Activated CD8-positive, alpha-beta memory T cell treated with anti-CD3 and anti-CD28 coated beads for 36 hours (primary cell): ENCODE data around the gene CMTM7. TPM values are rescaled to one million over a fixed set of nuclear protein-coding genes. Genes with fewer than 3 reads are reported as not detected.

Source experiments
- CTCF ChIA-PET: fragments of 350-600 bp; sonication (Branson Sonifier 250); formaldehyde crosslinking; loops from one replicate; lab custom pipeline; 2021; ENCODE audit warnings: antibody characterized with exemption; lab: Charles Lee
- POLR2A ChIA-PET: fragments of 350-600 bp; sonication (Branson Sonifier 250); formaldehyde crosslinking; loops from one replicate; lab custom pipeline; 2021; ENCODE audit warnings: antibody characterized with exemption; lab: Charles Lee
- total RNA-seq, 2 experiments: library from RNA; stranded (reverse); gene quantifications; one replicate each; pipeline ENCODE4 v1.2.3, GENCODE V29; 2021

CMTM7 gene
- total RNA-seq, 2 experiments from 2014 or later, result 44.2 to 47.6 TPM

- POLR2A ChIA-PET, result no interaction called here
- CTCF ChIA-PET, result interaction anchor here (0.7 to 1.6 kb wide), 7 partner anchors 9 to 132 kb away, joined by 3 to 5 read pairs (median 3); no protein-coding TSS in a partner anchor
Measured at GRCh38 chr3:32428092-32429068, 36.7 kb downstream of the CMTM7 start.

GRCh38 chr3:32430900-32431299 is 39.2 kb downstream of the CMTM7 start:
- ChIA-PET CTCF (no interaction called here), POLR2A (no interaction called here)

- ChIA-PET POLR2A (interaction anchor here (1.1 kb wide), 1 partner anchor 40 kb away, joined by 3 read pairs; the partner anchor contains the start of gene CMTM7), CTCF (interaction anchor here (1.2 to 2.1 kb wide), 2 partner anchors 7 to 9 kb away, joined by 3 to 9 read pairs; no protein-coding TSS in a partner anchor)
Measured at GRCh38 chr3:32431481-32431880, 39.8 kb downstream of the CMTM7 start.

- CTCF ChIA-PET, result interaction anchor here (0.9 to 2.1 kb wide), 4 partner anchors 8 to 143 kb away, joined by 3 to 9 read pairs (median 4); no protein-coding TSS in a partner anchor
- POLR2A ChIA-PET, result interaction anchor here (1.1 kb wide), 1 partner anchor 40 kb away, joined by 3 read pairs; the partner anchor contains the start of gene CMTM7
Measured at GRCh38 chr3:32432045-32432710, 40.5 kb downstream of the CMTM7 start.

GRCh38 chr3:32432711-32433530 is 41.3 kb downstream of the CMTM7 start:
- ChIA-PET CTCF (interaction anchor here (0.7 to 2.1 kb wide), 5 partner anchors 9 to 144 kb away, joined by 3 to 9 read pairs (median 3); no protein-coding TSS in a partner anchor), POLR2A (interaction anchor here (0.6 to 1.8 kb wide), 2 partner anchors 10 to 563 kb away, joined by 8 to 10 read pairs; no protein-coding TSS in a partner anchor)

GRCh38 chr3:32434206-32434605 is 42.6 kb downstream of the CMTM7 start:
- ChIA-PET POLR2A (interaction anchor here (1.8 kb wide), 1 partner anchor 11 kb away, joined by 8 read pairs; no protein-coding TSS in a partner anchor), CTCF (interaction anchor here (0.7 to 1.6 kb wide), 2 partner anchors 13 to 28 kb away, joined by 3 to 4 read pairs; no protein-coding TSS in a partner anchor)

GRCh38 chr3:32435911-32436815 is 44.5 kb downstream of the CMTM7 start:
- POLR2A ChIA-PET, result no interaction called here

GRCh38 chr3:32436816-32437189 is 45.1 kb downstream of the CMTM7 start:
- POLR2A ChIA-PET, result no interaction called here
- CTCF ChIA-PET, result no interaction called here

More at GRCh38 chr3:32435911-32436815, 44.5 kb downstream of the CMTM7 start:
- CTCF ChIA-PET, result interaction anchor here (1.1 kb wide), 1 partner anchor 61 kb away, joined by 4 read pairs; no protein-coding TSS in a partner anchor

GRCh38 chr3:32437896-32438295 is 46.2 kb downstream of the CMTM7 start:
- ChIA-PET CTCF (interaction anchor here (1.2 to 1.6 kb wide), 2 partner anchors 23 to 30 kb away, joined by 4 to 5 read pairs; no protein-coding TSS in a partner anchor), POLR2A (interaction anchor here (1.2 kb wide), 1 partner anchor 46 kb away, joined by 5 read pairs; the partner anchor contains the start of gene CMTM7)

- CTCF ChIA-PET, result interaction anchor here (0.6 to 1.6 kb wide), 4 partner anchors 10 to 62 kb away, joined by 3 to 5 read pairs (median 4); no protein-coding TSS in a partner anchor
- POLR2A ChIA-PET, result interaction anchor here (0.6 to 1.2 kb wide), 2 partner anchors 31 to 47 kb away, joined by 3 to 5 read pairs; partner anchors contain the start of gene CMTM7
Measured at GRCh38 chr3:32438596-32439344, 47.1 kb downstream of the CMTM7 start.

GRCh38 chr3:32439421-32439820 is 47.8 kb downstream of the CMTM7 start:
- ChIA-PET POLR2A (interaction anchor here (0.6 kb wide), 1 partner anchor 30 kb away, joined by 3 read pairs; no protein-coding TSS in a partner anchor), CTCF (interaction anchor here (1.0 to 2.6 kb wide), 2 partner anchors 11 to 29 kb away, joined by 3 to 12 read pairs; no protein-coding TSS in a partner anchor)

- ChIA-PET CTCF (interaction anchor here (0.9 to 2.6 kb wide), 4 partner anchors 28 to 65 kb away, joined by 3 to 12 read pairs (median 4); no protein-coding TSS in a partner anchor), POLR2A (no interaction called here)
Measured at GRCh38 chr3:32440611-32441350, 49.1 kb downstream of the CMTM7 start.

- ChIA-PET CTCF (interaction anchor here (0.9 kb wide), 1 partner anchor 25 kb away, joined by 4 read pairs; no protein-coding TSS in a partner anchor), POLR2A (no interaction called here)
Measured at GRCh38 chr3:32442766-32443165, 51.1 kb downstream of the CMTM7 start.

GRCh38 chr3:32443478-32443877 is 51.8 kb downstream of the CMTM7 start:
- CTCF ChIA-PET, result no interaction called here
- POLR2A ChIA-PET, result no interaction called here

- POLR2A ChIA-PET, result no interaction called here
- CTCF ChIA-PET, result interaction anchor here (0.8 to 2.1 kb wide), 3 partner anchors 19 to 24 kb away, joined by 3 to 9 read pairs (median 4); no protein-coding TSS in a partner anchor
Measured at GRCh38 chr3:32447865-32448400, 56.3 kb downstream of the CMTM7 start.
